Measurements from ENCODE around the gene BRD7.

Gene BRD7

DNA sequence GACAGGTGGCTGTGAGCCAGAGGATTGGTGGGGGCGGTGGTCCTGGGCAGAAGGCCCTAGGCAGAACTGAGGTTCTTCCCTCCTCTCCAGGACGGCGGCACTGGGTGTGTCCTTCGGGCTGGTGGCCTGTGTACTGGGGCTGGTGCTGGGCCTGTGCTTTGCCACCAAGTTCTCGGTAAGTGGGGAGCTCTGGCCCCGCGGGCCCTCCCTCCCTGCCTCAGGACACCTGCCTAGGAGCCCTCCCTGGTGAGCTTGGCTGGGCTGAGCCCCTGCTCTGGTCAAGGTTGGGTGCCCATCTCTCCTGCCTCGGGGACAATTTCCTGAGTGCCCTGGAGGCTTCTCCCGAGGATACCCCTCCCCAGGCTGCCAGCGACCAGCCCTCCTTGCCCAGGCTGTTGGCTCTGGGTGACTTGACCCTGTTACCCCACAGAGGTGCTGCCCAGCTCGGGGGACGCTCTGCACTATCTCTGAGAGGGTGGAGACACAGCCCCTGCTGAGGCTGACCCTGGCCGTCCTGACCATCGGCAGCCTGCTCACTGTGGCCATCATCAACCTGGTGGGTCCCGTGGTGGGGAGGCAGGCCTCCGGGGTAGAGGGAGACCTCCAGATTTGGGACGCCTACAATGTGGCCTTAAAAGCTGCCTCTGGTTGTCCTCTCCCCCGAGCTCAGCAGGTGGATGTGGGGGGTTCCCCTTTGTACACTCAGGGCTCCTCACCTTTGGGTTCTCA lies 60.4 kb downstream of the BRD7 start:
- H3K27ac ChIP-seq = no peak overlapping the region
- DNase-seq (ENCODE audit: low read depth, low spot score) = no peak

DNA sequence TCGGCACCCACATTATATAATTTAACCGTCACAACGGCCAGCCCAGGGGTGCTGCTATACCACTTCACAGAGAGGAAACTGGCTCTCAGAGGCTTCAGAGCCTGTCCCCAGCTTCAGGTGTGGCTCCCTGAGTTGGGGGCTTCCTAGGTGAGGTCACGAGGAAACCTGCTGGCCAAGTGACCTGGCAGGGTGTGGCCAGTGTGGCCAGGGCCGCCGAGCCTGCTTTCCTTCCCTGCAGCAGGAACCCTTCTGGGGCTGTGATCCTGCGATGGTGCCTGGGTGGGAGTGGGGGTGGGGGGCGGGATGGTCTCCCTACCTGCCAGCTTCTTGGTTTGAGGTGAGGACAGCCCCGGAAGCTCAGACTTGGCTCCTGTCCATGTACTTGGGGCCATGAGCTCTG lies 62.5 kb downstream of the BRD7 start:
- DNase-seq (ENCODE audit: low read depth, low spot score) = no peak
- H3K27ac ChIP-seq = no peak overlapping the region

- DNase-seq (ENCODE audit: low read depth, low spot score) = no peak
- H3K27ac ChIP-seq = no peak overlapping the region
These were observed 63.2 kb downstream of the BRD7 start for GRCh38 chr16:50305441-50306061.

DNA sequence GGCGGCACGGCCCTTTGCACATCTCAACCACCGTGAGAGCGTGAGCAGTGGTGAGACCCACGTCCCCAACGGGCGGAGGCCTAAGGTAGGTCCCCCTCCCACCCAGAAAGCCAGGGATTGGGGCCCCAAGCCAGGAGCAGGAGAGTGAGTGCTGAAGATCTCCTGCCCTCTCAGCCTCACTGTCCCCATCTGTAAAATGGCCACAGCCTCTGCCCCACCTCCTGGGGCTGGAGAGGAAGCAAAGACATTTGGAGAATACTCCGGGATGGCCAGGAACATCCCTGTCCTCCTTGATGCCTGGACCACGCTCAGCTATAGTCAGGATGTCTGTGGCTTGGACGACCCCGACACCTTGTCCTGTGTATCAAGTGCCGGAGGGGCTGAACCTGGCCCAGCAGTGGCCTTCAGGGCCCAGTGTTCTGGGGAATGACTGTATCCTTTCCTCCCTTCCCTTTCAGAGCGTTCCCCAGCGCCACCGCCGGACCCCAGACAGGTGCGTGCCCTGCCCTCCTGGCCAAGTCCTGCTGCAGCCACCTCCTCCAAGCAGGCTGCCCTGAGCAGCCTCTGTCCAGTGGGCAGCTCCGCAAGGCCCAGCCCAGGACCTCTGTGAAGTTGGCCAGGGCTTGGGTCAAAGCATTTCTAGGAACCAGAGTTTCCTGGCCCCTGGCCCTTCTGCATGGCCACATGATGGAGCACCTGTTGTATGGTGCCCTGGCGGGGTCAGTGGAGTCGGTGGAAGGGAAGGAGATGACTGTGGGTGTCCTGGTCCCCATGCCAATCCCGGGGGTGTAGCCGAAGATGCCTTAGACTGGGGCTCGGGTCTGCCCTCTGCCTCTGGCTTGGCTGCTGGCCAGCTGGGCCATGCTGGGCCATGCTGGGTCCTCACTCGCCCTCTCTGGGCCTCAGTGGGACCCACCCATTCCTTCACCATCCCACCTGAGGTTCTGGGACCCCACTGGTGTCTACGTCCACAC lies 64.0 kb downstream of the BRD7 start:
- no peak overlapping the region for H3K27ac ChIP-seq
- no peak for DNase-seq (ENCODE audit: low read depth, low spot score)

DNA sequence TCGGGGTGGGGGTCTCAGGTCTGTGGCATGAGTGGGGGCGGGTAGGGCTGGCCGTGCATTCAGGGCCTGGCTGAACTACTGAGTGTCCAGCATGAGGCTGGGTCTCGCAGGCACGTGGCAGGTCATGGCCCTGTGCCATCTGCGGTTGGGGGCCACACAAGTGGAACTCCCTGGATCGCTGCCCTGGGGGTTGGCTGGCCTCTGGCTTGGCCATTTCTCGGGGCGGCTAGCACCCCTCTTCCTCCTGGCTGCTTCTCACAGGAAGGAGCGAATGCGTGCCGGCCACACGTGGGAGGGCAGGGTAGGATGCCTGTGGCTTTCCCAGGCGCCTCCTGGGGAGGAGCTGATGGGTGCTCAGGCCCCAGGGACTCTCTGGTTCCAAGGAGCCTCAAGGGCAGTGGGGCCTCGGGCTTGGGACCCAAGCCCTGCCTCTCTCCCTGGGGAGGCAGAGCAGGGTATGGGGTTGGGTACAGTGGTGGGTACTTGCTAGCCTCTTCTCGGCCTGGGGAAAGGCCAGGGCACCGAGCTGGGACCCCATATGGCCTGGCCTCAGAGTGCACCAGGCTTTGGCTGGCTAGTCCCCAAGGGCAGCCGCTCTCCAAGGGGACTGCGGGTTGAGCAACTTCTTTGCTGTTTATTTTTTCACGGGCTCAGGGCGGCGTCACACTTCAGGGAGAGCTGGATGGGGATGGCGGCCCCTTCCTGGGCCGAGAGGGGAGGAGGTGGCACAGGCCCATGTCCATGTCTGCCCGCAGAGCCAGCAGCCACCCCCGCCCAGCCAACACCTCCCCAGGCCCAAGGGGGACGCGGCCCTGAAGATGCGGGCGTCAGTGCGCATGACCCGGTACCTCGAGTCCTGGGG lies 65.0 kb downstream of the BRD7 start:
- no peak for DNase-seq (ENCODE audit: low read depth, low spot score)
- no peak overlapping the region for H3K27ac ChIP-seq

DNA sequence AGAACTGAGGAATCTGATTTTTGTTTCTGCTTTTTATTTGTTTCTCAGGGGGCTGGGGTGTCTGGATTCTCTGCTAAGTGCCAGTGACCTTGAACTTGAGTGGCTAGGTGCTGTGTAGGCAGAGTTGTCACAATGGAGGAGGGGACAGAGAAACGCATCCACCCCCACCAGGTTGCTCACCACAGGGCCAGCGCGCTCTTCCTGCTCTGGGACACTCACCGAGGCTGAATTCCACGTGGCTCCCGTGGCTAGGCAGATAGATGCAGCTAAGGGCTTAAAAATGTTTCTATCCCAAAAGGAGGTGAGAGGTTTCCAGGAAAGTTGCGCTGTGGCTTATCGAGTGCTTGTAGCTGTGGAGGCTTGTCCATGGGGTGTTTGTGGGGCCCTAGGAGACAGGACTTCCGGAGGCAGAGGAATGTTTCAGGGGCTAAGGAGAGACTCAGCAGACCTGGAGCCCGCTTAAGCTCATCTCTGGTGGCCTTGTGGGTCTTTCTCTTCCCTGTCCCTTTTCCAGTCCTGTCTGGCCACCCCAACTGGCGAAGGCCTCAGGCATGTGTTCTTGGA lies 65.7 kb downstream of the BRD7 start:
- no peak overlapping the region for H3K27ac ChIP-seq
- DNase-seq (ENCODE audit: low read depth, low spot score) = no peak

DNA sequence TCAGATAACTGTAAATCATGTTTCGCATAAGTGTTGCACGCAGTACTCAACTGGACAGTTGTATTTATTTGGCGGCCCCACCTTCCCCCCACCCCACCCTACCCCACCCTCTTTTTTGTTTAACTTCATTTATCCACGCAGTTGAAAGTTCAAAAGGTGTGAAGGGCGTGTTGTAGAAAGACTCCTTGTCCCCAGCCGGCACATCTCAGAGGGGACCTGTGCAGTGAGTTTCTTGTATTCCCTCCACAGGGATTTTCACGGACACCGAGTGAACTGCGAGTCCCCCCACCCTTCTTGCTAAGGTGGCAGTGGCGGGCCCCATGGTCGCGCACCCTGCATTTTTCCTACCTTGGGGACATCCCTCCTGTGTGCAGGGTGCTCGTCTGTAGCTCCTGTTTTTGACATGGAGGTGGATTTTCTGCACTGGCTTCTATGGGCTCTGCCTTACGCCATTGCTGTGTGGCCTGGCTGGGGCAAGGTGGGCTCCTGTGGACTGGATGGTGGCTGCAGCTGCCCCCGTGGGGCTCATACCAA lies 66.2 kb downstream of the BRD7 start:
- DNase-seq (ENCODE audit: low read depth, low spot score) = no peak
- H3K27ac ChIP-seq = no peak overlapping the region

- H3K27ac ChIP-seq = no peak overlapping the region
- no peak for DNase-seq (ENCODE audit: low read depth, low spot score)
These were observed 66.9 kb downstream of the BRD7 start for GRCh38 chr16:50301626-50302471.

GRCh38 chr16:50300942-50301625 lies 67.7 kb downstream of the BRD7 start:
- no peak for DNase-seq (ENCODE audit: low read depth, low spot score)
- H3K27ac ChIP-seq = no peak overlapping the region

GRCh38 chr16:50299508-50300105 lies 69.2 kb downstream of the BRD7 start:
- no peak for DNase-seq (ENCODE audit: low read depth, low spot score)
- H3K27ac ChIP-seq = no peak overlapping the region

DNA sequence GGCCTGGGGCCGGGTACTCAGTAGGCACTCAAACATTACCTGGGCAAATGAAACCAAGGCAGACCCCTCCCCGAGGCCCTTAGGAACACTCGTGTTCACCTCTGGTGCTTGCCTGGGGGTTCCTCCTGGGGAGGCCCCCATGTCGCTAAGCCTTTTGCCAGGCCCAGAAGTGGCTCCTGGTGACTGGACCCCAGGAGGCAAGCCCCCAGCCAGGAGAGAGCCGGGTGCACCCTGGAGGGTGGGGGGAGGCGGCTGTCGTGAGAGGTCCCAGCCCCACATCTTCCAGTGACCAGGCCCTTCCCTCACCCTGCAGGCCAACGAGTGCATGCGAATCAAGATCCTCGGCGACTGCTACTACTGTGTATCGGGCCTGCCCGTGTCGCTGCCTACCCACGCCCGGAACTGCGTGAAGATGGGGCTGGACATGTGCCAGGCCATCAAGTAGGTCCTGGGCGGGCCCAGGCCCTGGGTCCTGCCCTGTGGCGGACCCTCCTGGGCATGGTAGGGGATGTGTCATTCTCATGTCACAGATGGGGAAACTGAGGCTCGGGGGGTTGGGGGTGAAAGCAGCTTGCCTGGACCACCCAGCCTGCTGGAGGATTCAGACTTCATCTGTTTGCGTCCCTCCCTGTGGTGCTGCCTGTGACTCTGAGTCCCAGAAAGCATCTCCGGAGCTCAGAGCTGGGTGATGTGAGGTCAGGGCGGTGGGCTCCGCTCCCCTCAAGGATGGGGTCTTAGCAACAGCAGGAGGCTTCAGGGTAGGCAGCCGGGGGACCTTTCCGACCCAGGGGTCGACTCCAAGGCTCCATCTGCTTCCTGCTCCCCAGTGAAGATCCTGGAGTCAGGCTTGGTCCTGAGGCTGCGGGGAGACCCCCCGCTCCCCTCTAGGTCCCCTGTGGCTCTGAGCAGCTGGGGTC lies 69.9 kb downstream of the BRD7 start:
- H3K27ac ChIP-seq = no peak overlapping the region
- DNase-seq (ENCODE audit: low read depth, low spot score) = no peak

- no peak overlapping the region for H3K27ac ChIP-seq
- no peak for DNase-seq (ENCODE audit: low read depth, low spot score)
These were observed 70.7 kb downstream of the BRD7 start for GRCh38 chr16:50298075-50298460.

DNA sequence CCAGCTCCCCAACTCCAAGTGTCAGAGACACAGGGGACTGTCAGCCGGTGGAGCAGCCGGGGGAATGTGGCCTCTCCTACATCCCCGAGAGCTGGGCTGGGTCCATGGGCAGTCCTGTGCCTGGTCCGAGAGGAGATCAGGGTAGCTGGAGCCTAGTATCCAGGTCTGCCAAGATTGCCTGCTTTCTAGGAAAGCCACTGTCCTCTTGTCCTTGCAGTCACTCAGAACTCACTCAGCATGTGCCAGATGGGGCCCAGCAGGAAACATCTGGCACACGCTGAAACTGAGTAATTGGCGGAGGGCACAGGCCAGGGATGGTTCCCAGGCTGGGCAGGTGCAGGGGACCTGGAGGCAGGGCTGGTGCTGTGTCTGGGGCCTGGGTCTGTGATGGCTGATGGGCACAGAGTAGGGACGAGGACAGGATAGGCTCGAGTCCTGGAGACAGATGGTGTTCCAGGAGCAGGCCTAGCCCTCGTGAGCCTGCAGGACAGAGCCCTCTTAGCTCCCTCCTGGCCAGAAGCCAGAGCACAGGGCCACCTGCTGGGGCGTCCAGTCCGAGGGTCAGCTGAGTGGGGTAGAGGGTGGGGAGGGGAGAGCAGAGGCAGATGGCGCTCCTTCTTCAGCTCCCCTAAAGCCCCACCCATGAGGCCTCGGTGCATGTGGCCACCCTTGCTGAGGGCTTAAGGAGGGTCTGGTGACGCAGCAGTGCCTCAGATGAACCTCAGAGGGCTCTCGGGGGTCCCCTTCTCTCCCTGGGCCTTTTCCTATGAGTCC lies 71.3 kb downstream of the BRD7 start:
- H3K27ac ChIP-seq = no peak overlapping the region
- DNase-seq (ENCODE audit: low read depth, low spot score) = no peak

DNA sequence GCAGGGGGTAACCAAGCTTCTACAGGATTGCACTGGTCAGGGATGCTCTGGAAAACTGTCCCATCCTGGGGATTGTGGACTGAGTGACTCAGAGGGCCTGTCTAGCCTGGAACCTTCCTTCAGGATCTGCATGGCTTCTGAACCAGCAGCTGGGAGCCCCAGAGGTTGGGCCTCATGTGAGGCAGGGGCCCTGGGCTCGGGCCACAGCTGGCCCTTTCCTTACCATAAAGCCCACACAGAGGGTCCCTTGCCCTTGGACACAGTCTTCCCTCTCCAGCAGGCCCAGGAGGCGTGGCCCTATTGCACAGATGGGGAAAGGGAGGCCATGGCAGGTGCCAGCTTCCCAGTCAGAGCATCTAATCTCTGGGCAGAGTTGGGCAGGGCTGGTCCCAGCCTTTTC lies 72.0 kb downstream of the BRD7 start:
- H3K27ac ChIP-seq = no peak overlapping the region
- no peak for DNase-seq (ENCODE audit: low read depth, low spot score)

DNA sequence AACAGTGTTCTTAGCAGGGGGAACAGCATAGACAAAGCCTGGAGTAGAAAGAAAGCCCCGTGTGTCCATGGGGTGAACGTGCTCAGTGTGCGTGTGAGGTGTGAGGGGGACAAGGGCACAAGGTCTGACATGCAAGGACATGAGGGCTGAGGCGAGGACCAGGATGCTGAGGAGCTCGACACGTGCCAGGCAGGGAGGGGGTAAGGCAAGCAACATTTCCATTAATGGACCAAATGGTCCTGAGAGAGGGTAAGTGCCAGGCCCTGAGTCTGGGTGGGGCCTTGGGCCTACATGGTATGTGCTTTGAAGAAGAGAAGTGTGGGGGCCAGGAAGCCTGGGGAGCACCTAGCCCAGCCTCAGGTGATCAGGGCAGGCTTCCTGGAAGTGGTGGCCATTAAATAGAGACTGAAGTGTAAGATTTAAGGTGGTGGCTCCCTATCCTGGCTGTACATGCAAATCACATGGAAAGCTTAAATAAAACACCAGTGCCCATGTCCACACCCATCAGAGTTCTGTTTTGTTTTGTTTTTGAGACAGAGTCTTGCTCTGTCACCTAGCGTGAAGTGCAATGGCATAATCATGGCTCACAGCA lies 73.2 kb downstream of the BRD7 start:
- DNase-seq (ENCODE audit: low read depth, low spot score) = no peak
- H3K27ac ChIP-seq = no peak overlapping the region

DNA sequence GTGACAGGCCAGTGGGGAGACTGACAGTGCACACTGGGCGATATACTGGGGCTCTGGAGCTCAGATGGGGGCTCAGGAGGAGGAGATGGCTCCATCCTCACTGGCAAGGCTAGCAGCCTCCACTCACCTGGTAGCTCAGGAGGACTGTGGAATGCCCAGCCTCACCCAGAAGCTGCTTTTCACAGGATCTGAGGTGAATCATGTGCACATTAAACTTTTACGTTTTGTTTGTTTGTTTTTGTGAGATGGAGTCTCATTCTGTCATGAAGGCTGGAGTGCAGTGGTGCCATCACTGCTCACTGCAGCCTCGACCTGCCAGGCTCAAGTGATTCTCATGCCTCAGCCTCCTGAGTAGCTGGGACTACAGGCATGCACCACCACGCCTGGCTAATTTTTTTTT lies 73.8 kb downstream of the BRD7 start:
- DNase-seq (ENCODE audit: low read depth, low spot score) = no peak
- no peak overlapping the region for H3K27ac ChIP-seq

Measured in epithelial cell of prostate (primary cell).